ENCODE measurements around the gene OPA3.

OPA3 gene

GRCh38 chr19:45499196-45500180 is 85.1 kb downstream of the OPA3 start:
- H3K4me1 ChIP-seq (ENCODE audit: control extremely low read depth in 1 of 4, control insufficient read depth in 4 of 4, insufficient read depth in 4 of 4, low read length in 3 of 4): peaks cover 0 to 33% (median 32%) of the 10 kb centered on the region in 4 experiments
- no peaks in the 10 kb centered on the region for H3K36me3 ChIP-seq (ENCODE audit: control insufficient read depth in 4 of 4, insufficient read depth in 4 of 4, low read length in 3 of 4)
- H3K9me3 ChIP-seq (ENCODE audit: control extremely low read depth in 1 of 5, control insufficient read depth in 4 of 5, insufficient read depth in 2 of 5, low read depth in 1 of 5, low read length in 4 of 5): peaks cover 0 to 2% (median 0%) of the 10 kb centered on the region in 5 experiments
- DNase-seq: peak in 2 of 3 donors; percentile 72 to 77
- ChIA-PET POLR2A (no interaction called here), CTCF (interaction anchor here (0.6 to 2.1 kb wide), 8 partner anchors 11 to 138 kb away, joined by 3 to 5 read pairs (median 3); no protein-coding TSS in a partner anchor)
- 13% methylated on average over 30 of the region's 37 CpGs for WGBS (ENCODE audit: insufficient coverage)
- H3K27ac ChIP-seq (ENCODE audit: insufficient read depth in 1 of 2, low read depth in 1 of 2, low read length in 2 of 2, poor library complexity in 1 of 2, severe bottlenecking in 2 of 2): no peak overlapping the region
- peak overlapping the region in 3 of 7 experiments; percentile 13 to 56 (median 52) for H3K4me3 ChIP-seq (ENCODE audit: control insufficient read depth in 1 of 7, extremely low read depth in 1 of 7, insufficient read depth in 4 of 7, low read depth in 2 of 7, low read length in 6 of 7)
- peaks cover 0 to 44% (median 26%) of the 10 kb centered on the region in 5 experiments for H3K27me3 ChIP-seq (replicated peaks in 2 of 5; ENCODE audit: control insufficient read depth in 4 of 5, insufficient read depth in 5 of 5, low read length in 4 of 5)

GRCh38 chr19:45498411-45499195 is 86.0 kb downstream of the OPA3 start, which contains the start of gene PPM1N:
TSS of gene PPM1N (plus strand) at chr19:45498443. CDS start at chr19:45498473, 30 bp downstream.
- CTCF ChIA-PET: interaction anchor here (1.0 to 2.1 kb wide), 4 partner anchors 12 to 139 kb away, joined by 3 to 5 read pairs (median 4); no protein-coding TSS in a partner anchor
- peak in 2 of 3 donors; percentile 67 to 73 for DNase-seq

GRCh38 chr19:45497791-45498190 is 86.8 kb downstream of the OPA3 start:
- CTCF ChIA-PET: interaction anchor here (1.3 to 2.1 kb wide), 3 partner anchors 12 to 140 kb away, joined by 3 to 5 read pairs (median 4); no protein-coding TSS in a partner anchor
- POLR2A ChIA-PET: no interaction called here
- H3K36me3 ChIP-seq (ENCODE audit: control insufficient read depth in 4 of 4, insufficient read depth in 4 of 4, low read length in 3 of 4): no peaks in the 10 kb centered on the region
- WGBS (ENCODE audit: insufficient coverage): 48% methylated on average over 12 of the region's 16 CpGs
- peaks cover 0 to 40% (median 38%) of the 10 kb centered on the region in 4 experiments for H3K4me1 ChIP-seq (ENCODE audit: control extremely low read depth in 1 of 4, control insufficient read depth in 4 of 4, insufficient read depth in 4 of 4, low read length in 3 of 4)
- H3K27me3 ChIP-seq (replicated peaks in 2 of 5; ENCODE audit: control insufficient read depth in 4 of 5, insufficient read depth in 5 of 5, low read length in 4 of 5): peaks cover 0 to 46% (median 26%) of the 10 kb centered on the region in 5 experiments
- H3K4me3 ChIP-seq (ENCODE audit: control insufficient read depth in 1 of 7, extremely low read depth in 1 of 7, insufficient read depth in 4 of 7, low read depth in 2 of 7, low read length in 6 of 7): no peak overlapping the region
- no peak overlapping the region for H3K27ac ChIP-seq (ENCODE audit: insufficient read depth in 1 of 2, low read depth in 1 of 2, low read length in 2 of 2, poor library complexity in 1 of 2, severe bottlenecking in 2 of 2)
- H3K9me3 ChIP-seq (ENCODE audit: control extremely low read depth in 1 of 5, control insufficient read depth in 4 of 5, insufficient read depth in 2 of 5, low read depth in 1 of 5, low read length in 4 of 5): peaks cover 0 to 2% (median 0%) of the 10 kb centered on the region in 5 experiments
- DNase-seq: no peak

More at GRCh38 chr19:45498411-45499195, 86.0 kb downstream of the OPA3 start, which contains the start of gene PPM1N:
- POLR2A ChIA-PET: no interaction called here
- Histone ChIP-seq H3K4me3 (ENCODE audit: control insufficient read depth in 1 of 7, extremely low read depth in 1 of 7, insufficient read depth in 4 of 7, low read depth in 2 of 7, low read length in 6 of 7) (peak within 1 kb of the TSS in 6 of 7 experiments; percentile 25 to 76 (median 59)), H3K4me1 (ENCODE audit: control extremely low read depth in 1 of 4, control insufficient read depth in 4 of 4, insufficient read depth in 4 of 4, low read length in 3 of 4) (peaks cover 0 to 34% (median 31%) of the 10 kb centered on the region in 4 experiments), H3K36me3 (ENCODE audit: control insufficient read depth in 4 of 4, insufficient read depth in 4 of 4, low read length in 3 of 4) (no peaks in the 10 kb centered on the region), H3K9me3 (ENCODE audit: control extremely low read depth in 1 of 5, control insufficient read depth in 4 of 5, insufficient read depth in 2 of 5, low read depth in 1 of 5, low read length in 4 of 5) (peaks cover 0 to 2% (median 0%) of the 10 kb centered on the region in 5 experiments), H3K27ac (ENCODE audit: insufficient read depth in 1 of 2, low read depth in 1 of 2, low read length in 2 of 2, poor library complexity in 1 of 2, severe bottlenecking in 2 of 2) (no peak within 1 kb of the TSS), H3K27me3 (replicated peaks in 2 of 5; ENCODE audit: control insufficient read depth in 4 of 5, insufficient read depth in 5 of 5, low read length in 4 of 5) (peaks cover 0 to 46% (median 26%) of the 10 kb centered on the region in 5 experiments)
- 1% methylated on average over 73 of the region's 89 CpGs for WGBS (ENCODE audit: insufficient coverage)

- ChIA-PET CTCF (interaction anchor here (1.0 to 3.3 kb wide), 8 partner anchors 9 to 145 kb away, joined by 3 to 18 read pairs (median 6); no protein-coding TSS in a partner anchor), POLR2A (interaction anchor here (0.5 to 1.2 kb wide), 3 partner anchors 19 to 207 kb away, joined by 3 read pairs; no protein-coding TSS in a partner anchor)
- Histone ChIP-seq H3K27ac (ENCODE audit: insufficient read depth in 1 of 2, low read depth in 1 of 2, low read length in 2 of 2, poor library complexity in 1 of 2, severe bottlenecking in 2 of 2) (no peak overlapping the region), H3K36me3 (ENCODE audit: control insufficient read depth in 4 of 4, insufficient read depth in 4 of 4, low read length in 3 of 4) (no peaks in the 10 kb centered on the region), H3K4me1 (ENCODE audit: control extremely low read depth in 1 of 4, control insufficient read depth in 4 of 4, insufficient read depth in 4 of 4, low read length in 3 of 4) (peaks cover 0 to 47% (median 39%) of the 10 kb centered on the region in 4 experiments), H3K9me3 (ENCODE audit: control extremely low read depth in 1 of 5, control insufficient read depth in 4 of 5, insufficient read depth in 2 of 5, low read depth in 1 of 5, low read length in 4 of 5) (peaks cover 0 to 2% (median 0%) of the 10 kb centered on the region in 5 experiments), H3K4me3 (ENCODE audit: control insufficient read depth in 1 of 7, extremely low read depth in 1 of 7, insufficient read depth in 4 of 7, low read depth in 2 of 7, low read length in 6 of 7) (peak overlapping the region; percentile 23 to 80 (median 62)), H3K27me3 (replicated peaks in 2 of 5; ENCODE audit: control insufficient read depth in 4 of 5, insufficient read depth in 5 of 5, low read length in 4 of 5) (peaks cover 0 to 46% (median 24%) of the 10 kb centered on the region in 5 experiments)
- WGBS (ENCODE audit: insufficient coverage): under 1% methylated on average over 44 of the region's 54 CpGs
- peak in 2 of 3 donors; percentile 51 to 62 for DNase-seq
Observed at GRCh38 chr19:45496349-45496953, 88.2 kb downstream of the OPA3 start.

GRCh38 chr19:45495178-45495577 is 89.4 kb downstream of the OPA3 start:
- DNase-seq: no peak
- Histone ChIP-seq H3K27ac (ENCODE audit: insufficient read depth in 1 of 2, low read depth in 1 of 2, low read length in 2 of 2, poor library complexity in 1 of 2, severe bottlenecking in 2 of 2) (no peak overlapping the region), H3K4me1 (ENCODE audit: control extremely low read depth in 1 of 4, control insufficient read depth in 4 of 4, insufficient read depth in 4 of 4, low read length in 3 of 4) (peaks cover 0 to 47% (median 39%) of the 10 kb centered on the region in 4 experiments), H3K27me3 (replicated peaks in 2 of 5; ENCODE audit: control insufficient read depth in 4 of 5, insufficient read depth in 5 of 5, low read length in 4 of 5) (peaks cover 0 to 46% (median 24%) of the 10 kb centered on the region in 5 experiments), H3K4me3 (ENCODE audit: control insufficient read depth in 1 of 7, extremely low read depth in 1 of 7, insufficient read depth in 4 of 7, low read depth in 2 of 7, low read length in 6 of 7) (no peak overlapping the region), H3K36me3 (ENCODE audit: control insufficient read depth in 4 of 4, insufficient read depth in 4 of 4, low read length in 3 of 4) (no peaks in the 10 kb centered on the region), H3K9me3 (ENCODE audit: control extremely low read depth in 1 of 5, control insufficient read depth in 4 of 5, insufficient read depth in 2 of 5, low read depth in 1 of 5, low read length in 4 of 5) (peaks cover 0 to 2% (median 0%) of the 10 kb centered on the region in 5 experiments)
- 90% methylated on average over 2 of the region's 5 CpGs for WGBS (ENCODE audit: insufficient coverage)
- CTCF ChIA-PET: interaction anchor here (0.6 to 3.3 kb wide), 14 partner anchors 9 to 147 kb away, joined by 3 to 18 read pairs (median 5); partner anchors contain the start of gene VASP
- POLR2A ChIA-PET: no interaction called here
